Loucy (cell line): ENCODE measurements around the gene KPNA6.

Experiments
- H2AFZ ChIP-seq: fragments of 200-600 bp; sonication (generic); 2 replicates; pipeline ENCODE4 v1.6.0; 2016; ENCODE audit warnings: antibody characterized with exemption, mild to moderate bottlenecking, low read length, moderate library complexity
- H3F3A ChIP-seq: fragments of 200-600 bp; 2 replicates; pipeline ENCODE4 v1.6.0; 2016; ENCODE audit warnings: antibody characterized with exemption, low read depth, mild to moderate bottlenecking
- H3K27me3 ChIP-seq: fragments of 200-600 bp; sonication (generic); 2 replicates; pipeline ENCODE4 v1.6.1; 2014; ENCODE audit warnings: low read length, mild to moderate bottlenecking; ENCODE audit not compliant: insufficient read depth, poor library complexity, severe bottlenecking
- H3K36me3 ChIP-seq: fragments of 200-600 bp; sonication (generic); 2 replicates; pipeline ENCODE4 v1.6.1; 2016; ENCODE audit warnings: low read length; ENCODE audit not compliant: insufficient read depth
- H3K4me1 ChIP-seq: fragments of 200-600 bp; sonication (generic); 2 replicates; pipeline ENCODE4 v1.5.1; 2014; ENCODE audit warnings: low read length, mild to moderate bottlenecking; ENCODE audit not compliant: insufficient read depth, poor library complexity, severe bottlenecking
- H3K4me2 ChIP-seq: fragments of 200-600 bp; sonication (generic); 2 replicates; pipeline ENCODE4 v1.6.0; 2014; ENCODE audit warnings: antibody characterized with exemption, low read length, low read depth, mild to moderate bottlenecking; ENCODE audit not compliant: poor library complexity, severe bottlenecking
- H3K4me3 ChIP-seq: fragments of 200-600 bp; sonication (generic); 2 replicates; pipeline ENCODE4 v1.5.1; 2014; ENCODE audit warnings: low read length, mild to moderate bottlenecking, mixed read lengths; ENCODE audit not compliant: poor library complexity, severe bottlenecking
- H3K79me2 ChIP-seq: fragments of 200-600 bp; sonication (generic); 2 replicates; pipeline ENCODE4 v1.6.1; 2014; ENCODE audit warnings: low read length; ENCODE audit not compliant: insufficient read depth
- H3K9ac ChIP-seq: fragments of 200-600 bp; sonication (generic); 2 replicates; pipeline ENCODE4 v1.6.0; 2014; ENCODE audit warnings: mild to moderate bottlenecking, low read depth, low read length, moderate library complexity; ENCODE audit not compliant: poor library complexity, severe bottlenecking
- H3K9me2 ChIP-seq: fragments of 200-600 bp; sonication (generic); replicated peaks from 2 replicates; pipeline ENCODE4 v1.6.1; 2016; ENCODE audit warnings: low read depth, low read length, mixed read lengths
- H3K9me3 ChIP-seq: fragments of 200-600 bp; sonication (generic); 2 replicates; pipeline ENCODE4 v1.6.1; 2014; ENCODE audit warnings: mild to moderate bottlenecking, antibody characterized with exemption, low read length, low read depth; ENCODE audit not compliant: insufficient read depth
- H4K20me1 ChIP-seq: fragments of 200-600 bp; sonication (generic); 2 replicates; pipeline ENCODE4 v1.6.0; 2014; ENCODE audit warnings: antibody characterized with exemption, low read length, mild to moderate bottlenecking; ENCODE audit not compliant: insufficient read depth, poor library complexity, severe bottlenecking
- CTCF ChIP-seq: fragments of 200-600 bp; sonication (generic); conservative IDR thresholded peaks from 2 replicates; pipeline ENCODE4 v1.5.1; 2014; ENCODE audit warnings: mild to moderate bottlenecking, antibody characterized with exemption, low read length
- EZH2phosphoT487 ChIP-seq: fragments of 200-600 bp; IDR thresholded peaks from 2 replicates; pipeline ENCODE4 v1.6.1; 2018; ENCODE audit warnings: antibody characterized with exemption, mild to moderate bottlenecking, moderate library complexity, borderline replicate concordance

KPNA6 gene

GRCh38 chr1:32224285-32224684, 116.4 kb downstream of the KPNA6 start:
- H2AFZ ChIP-seq = no peak overlapping the region
- peak overlapping the region; percentile 90 for H3K4me3 ChIP-seq
- peak overlapping the region; percentile 85 for H3K9ac ChIP-seq
- TF ChIP-seq EZH2phosphoT487 = no peak
- no peak for TF ChIP-seq CTCF
- no peaks in the 10 kb centered on the region for H3K27me3 ChIP-seq
- no peaks in the 10 kb centered on the region for H3K9me3 ChIP-seq
- no peaks in the 10 kb centered on the region for H3F3A ChIP-seq
- H4K20me1 ChIP-seq = no peaks in the 10 kb centered on the region
- peak overlapping the region; percentile 91 for H3K4me2 ChIP-seq
- H3K4me1 ChIP-seq = peaks cover 27% of the 10 kb centered on the region
- H3K79me2 ChIP-seq = peaks cover 22% of the 10 kb centered on the region
- peaks cover 13% of the 10 kb centered on the region for H3K36me3 ChIP-seq
- no peaks in the 10 kb centered on the region for H3K9me2 ChIP-seq
